NCI-H2107 treated with DMSO at 0.1 percent for 48 hours (cell line): Measurements from ENCODE around the gene ATXN7L3.

Experiments used
- DNase-seq: peaks from one replicate; lab custom pipeline; 2025; ENCODE audit not compliant: unreplicated experiment; lab: John Stamatoyannopoulos, UW

ATXN7L3 gene

GRCh38 chr17:44202756-44203155, 3.1 kb upstream of the ATXN7L3 start:
- DNase-seq = no peak

GRCh38 chr17:44200478-44201155, 933 bp upstream of the ATXN7L3 start:
- peak; percentile 24 for DNase-seq

DNA sequence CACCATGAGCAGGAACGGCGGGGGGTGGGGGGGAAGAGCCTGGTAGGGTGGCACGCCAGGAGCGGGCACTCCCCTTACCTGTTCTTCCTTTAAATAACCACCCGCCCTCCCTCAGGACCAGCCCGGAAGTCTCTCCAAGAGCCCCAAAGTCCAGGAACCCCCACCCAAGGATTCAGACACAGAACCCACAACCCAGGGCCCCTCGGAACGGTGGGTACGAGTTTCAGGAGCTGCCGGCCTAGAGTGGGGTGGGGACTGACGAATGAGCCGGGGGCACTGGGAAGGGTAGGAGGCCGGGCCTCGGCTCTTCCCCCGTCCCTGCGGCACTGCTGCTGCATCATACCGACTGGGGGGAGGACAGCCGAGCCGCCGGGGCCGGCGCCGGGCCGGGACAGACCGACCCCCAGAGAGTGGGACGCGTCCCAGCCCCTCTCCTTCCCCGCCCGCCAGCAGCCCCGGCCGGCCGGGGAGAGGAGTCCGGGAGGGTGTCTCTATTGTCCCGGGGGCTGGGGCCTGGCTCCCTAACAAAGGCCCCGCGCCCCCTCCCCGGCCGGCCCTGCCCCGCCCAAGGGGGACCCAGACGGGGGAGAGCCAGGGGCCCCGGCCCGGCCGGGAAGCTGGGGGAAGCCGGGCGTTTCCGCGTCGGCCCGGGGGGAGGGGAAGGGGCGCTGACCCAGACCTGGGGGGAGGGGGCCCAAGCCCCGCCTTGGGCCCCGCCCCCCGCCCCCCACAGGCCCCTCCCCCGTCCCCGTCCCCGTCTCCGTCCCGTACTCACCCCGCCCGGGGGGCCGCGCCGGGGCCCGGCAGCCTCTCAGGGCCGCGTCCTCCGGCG, 747 bp downstream of the ATXN7L3 start:
- no peak for DNase-seq

GRCh38 chr17:44197980-44198720, 1.5 kb downstream of the ATXN7L3 start:
- DNase-seq = no peak

DNA sequence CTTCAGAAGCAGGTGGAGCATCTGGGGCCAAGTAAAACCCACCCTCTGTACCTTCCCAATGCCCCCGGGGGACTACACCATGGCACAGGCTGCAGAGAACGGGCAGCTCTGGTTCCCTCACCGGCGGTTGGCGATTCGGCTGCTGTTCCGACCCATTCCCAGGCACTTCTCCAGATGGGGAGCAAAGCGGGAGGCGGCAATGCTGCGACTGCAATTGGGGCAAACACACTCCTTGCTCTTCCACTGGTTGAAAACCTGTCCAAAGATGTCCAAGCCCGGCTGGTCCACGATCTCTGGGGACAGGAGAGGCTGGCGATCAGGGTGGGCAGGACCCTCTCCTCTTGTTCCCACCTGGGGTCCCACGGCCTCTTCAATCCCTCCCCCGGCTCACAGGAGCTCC, 2.6 kb downstream of the ATXN7L3 start:
- no peak for DNase-seq

- no peak for DNase-seq
Observed at GRCh38 chr17:44193326-44194084, 6.2 kb downstream of the ATXN7L3 start.

- no peak for DNase-seq
Observed at GRCh38 chr17:44192750-44193149, 6.9 kb downstream of the ATXN7L3 start.

- DNase-seq = no peak
Observed at GRCh38 chr17:44191941-44192496, 7.7 kb downstream of the ATXN7L3 start.

DNA sequence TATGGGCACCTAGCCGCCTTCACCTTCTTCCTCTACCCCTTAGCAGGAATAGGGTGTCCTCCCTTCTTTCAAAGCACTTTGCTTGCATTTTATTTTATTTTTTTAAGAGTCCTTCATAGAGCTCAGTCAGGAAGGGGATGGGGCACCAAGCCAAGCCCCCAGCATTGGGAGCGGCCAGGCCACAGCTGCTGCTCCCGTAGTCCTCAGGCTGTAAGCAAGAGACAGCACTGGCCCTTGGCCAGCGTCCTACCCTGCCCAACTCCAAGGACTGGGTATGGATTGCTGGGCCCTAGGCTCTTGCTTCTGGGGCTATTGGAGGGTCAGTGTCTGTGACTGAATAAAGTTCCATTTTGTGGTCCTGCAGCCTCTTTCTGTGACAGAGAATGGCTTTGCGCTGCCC, 8.3 kb downstream of the ATXN7L3 start:
- DNase-seq = no peak

GRCh38 chr17:44190481-44190880, 9.2 kb downstream of the ATXN7L3 start:
- no peak for DNase-seq

DNA sequence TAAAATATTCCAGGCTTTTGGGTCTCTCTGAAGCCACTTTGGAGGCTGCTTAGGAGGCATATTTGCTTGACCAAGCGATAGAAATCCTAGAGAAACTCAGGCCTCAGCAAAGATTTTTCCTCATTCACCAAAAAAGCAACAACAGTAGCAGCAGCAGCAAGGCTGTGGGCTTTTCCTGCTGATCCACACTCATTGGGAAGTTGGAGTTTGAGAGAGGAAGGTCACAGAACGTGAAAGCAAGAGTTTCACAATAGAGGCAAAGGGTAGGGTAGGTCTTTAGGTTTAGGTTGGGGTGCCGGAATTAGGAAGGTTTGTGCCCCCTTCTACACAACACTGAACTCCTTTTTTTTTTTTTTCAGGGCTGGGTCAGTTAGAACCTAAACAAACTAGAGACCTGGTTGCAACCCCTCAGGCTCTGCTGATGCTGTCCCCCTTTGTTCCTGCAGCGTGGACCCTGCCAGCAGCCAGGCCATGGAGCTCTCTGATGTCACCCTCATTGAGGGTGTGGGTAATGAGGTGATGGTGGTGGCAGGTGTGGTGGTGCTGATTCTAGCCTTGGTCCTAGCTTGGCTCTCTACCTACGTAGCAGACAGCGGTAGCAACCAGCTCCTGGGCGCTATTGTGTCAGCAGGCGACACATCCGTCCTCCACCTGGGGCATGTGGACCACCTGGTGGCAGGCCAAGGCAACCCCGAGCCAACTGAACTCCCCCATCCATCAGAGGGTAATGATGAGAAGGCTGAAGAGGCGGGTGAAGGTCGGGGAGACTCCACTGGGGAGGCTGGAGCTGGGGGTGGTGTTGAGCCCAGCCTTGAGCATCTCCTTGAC, 10.9 kb downstream of the ATXN7L3 start:
- DNase-seq = no peak

DNA sequence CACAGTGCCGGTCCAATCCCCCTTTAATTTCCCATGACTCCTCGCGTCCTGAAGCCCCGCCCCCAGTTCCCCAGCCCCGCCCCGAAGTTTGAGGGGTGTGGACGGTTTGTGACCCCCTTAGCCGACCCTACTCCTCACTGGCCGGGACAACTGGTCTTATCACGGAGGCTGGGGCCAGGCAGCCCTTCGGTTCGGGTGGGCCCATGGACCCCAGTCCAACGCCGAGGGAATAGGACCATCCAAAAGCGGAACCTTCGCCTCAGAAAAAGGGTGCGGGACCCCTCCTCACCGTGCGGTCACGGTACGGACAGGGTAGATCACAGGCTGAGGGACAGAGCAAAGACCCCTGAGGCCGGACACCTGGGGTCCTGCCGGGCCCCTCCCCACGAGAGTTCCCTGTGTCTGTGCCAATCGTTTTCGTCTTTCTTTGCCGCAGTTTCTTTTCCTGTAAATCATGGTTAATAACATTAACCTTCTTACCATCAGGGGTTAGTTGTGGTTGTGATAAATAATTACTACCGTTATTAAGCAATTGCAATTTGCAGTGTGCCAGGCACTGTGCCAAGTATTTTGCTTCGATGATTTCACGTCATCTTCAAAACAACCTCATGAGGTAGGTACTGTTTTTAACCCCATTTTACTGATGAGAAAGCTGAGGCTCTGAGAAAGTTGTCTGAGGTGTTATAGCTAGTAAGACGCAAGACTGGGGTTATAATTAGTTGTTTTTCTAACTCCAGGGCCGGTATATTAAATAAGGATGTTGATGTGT, 12.4 kb downstream of the ATXN7L3 start:
- no peak for DNase-seq

GRCh38 chr17:44186307-44187130, 13.2 kb downstream of the ATXN7L3 start, which contains the start of gene TMUB2:
TSS of gene TMUB2 (plus strand) at chr17:44186972. CDS start at chr17:44187709, 737 bp downstream.
- DNase-seq = peak; percentile 99

- no peak for DNase-seq
Observed at GRCh38 chr17:44184212-44184810, 15.4 kb downstream of the ATXN7L3 start.

DNA sequence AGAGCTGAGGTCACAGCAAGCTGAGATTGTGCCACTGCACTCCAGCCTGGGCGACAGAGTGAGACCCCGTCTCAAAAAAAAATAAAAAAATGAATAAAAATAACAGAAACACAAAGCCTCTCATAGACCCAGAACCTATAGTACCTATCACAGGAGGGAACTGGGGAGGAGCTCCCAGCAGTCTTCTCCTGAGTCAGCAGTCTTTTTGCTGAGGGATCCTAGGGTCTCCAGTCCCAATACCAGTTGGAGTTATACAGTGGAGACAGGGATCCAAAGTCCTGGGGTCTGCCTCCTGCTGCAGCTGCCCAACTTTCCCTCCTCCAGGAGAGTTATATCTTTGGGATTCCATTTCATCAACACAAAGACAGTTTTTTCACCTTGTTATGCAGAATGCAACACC, 16.7 kb downstream of the ATXN7L3 start:
- DNase-seq = no peak

DNA sequence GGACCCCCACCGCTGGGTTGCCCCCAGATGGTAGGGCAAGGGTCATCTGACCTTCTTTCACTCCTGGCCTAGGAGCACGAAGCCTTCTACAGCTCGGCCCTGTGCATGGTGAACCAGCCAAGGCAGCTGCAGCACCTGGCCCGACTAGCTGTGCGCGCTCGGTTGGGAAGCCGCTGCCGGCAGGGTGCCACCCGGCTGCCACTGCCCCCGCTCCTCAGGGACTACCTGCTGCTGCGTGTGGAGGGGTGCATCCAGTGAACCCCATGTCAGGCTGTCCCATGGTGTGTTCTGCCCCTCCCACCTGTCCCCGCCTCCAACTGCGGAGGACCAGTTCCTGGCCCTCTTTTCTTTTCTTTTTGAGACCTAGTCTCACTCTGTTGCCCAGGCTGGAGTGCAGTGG, 21.6 kb downstream of the ATXN7L3 start:
- no peak for DNase-seq

GRCh38 chr17:44177640-44178039, 22.0 kb downstream of the ATXN7L3 start:
- DNase-seq = no peak
